Right lobe of liver (tissue), 6 donors: ENCODE data around the gene COPS7B. TPM values are rescaled to one million over a fixed set of nuclear protein-coding genes. Genes with fewer than 3 reads are reported as not detected.

Experiments
- ATAC-seq, 4 donors: fragments of 200-7000 bp; cut with Tn5 transposase; one replicate each; pipeline ENCODE4 v1.9.1; 2020; ENCODE audit warnings: mild to moderate bottlenecking in 4 of 4, moderate library complexity in 4 of 4
- DNase-seq, 3 donors: peaks; one replicate each; pipeline ENCODE4 v3.0.0-alpha.2; 2020
- H3K27ac ChIP-seq, 3 donors: fragments of 200-600 bp; one replicate each; pipeline ENCODE4 v1.8.0; 2022
- H3K27me3 ChIP-seq, 2 donors: fragments of 200-600 bp; one replicate each; pipeline ENCODE4 v1.8.0; 2022
- H3K36me3 ChIP-seq, 4 donors: fragments of 200-600 bp; sonication (generic) in 1 of 4; one replicate each; pipeline versions ENCODE4 v1.5.1 to v1.8.0; 2017 to 2022; ENCODE audit warnings: control low read depth in 1 of 4
- H3K4me1 ChIP-seq, 4 donors: fragments of 200-600 bp; sonication (generic) in 1 of 4; one replicate each; pipeline versions ENCODE4 v1.5.1 to v1.8.0; 2017 to 2022; ENCODE audit warnings: control low read depth in 1 of 4
- H3K4me3 ChIP-seq, 3 donors: fragments of 200-600 bp; one replicate each; pipeline ENCODE4 v1.8.0; 2022
- H3K9me3 ChIP-seq, 4 donors: fragments of 200-600 bp; sonication (generic) in 1 of 4; one replicate each; pipeline versions ENCODE4 v1.5.1 to v1.8.0; 2017 to 2022; ENCODE audit warnings: control low read depth in 1 of 4
- CTCF ChIP-seq, 4 donors: fragments of 200-600 bp in 3 of 4; fragments of 450-650 bp in 1 of 4; IDR thresholded peaks; one replicate each; pipeline versions ENCODE4 v1.5.1 to v1.8.0; 2016 to 2022; ENCODE audit warnings: antibody characterized with exemption in 4 of 4, mild to moderate bottlenecking in 2 of 4
- POLR2A ChIP-seq: fragments of 450-650 bp; IDR thresholded peaks from one replicate; pipeline ENCODE4 v1.6.1; 2017; ENCODE audit warnings: antibody characterized with exemption, mild to moderate bottlenecking
- WGBS: methylation state at CpG from one replicate; pipeline ENCODE4 v1.1.6; 2018; ENCODE audit warnings: low coverage, low lambda C conversion rate; ENCODE audit not compliant: insufficient coverage; ENCODE audit errors: missing lambda C conversion rate; 5-methylcytosine and 5-hydroxymethylcytosine counted together
- intact Hi-C, 2 donors: fragments of 100-400 bp; cut with DNase I; formaldehyde crosslinking; loops; one replicate each; pipeline versions ENCODE4 v1.11.2 to v1.14.1; 2022
- total RNA-seq, 6 experiments: library from RNA; depleted of rRNA in 2 of 6; stranded (reverse); fragments of >200 nt in 2 of 6; fragmentation: NEBNext Ultra II Directional in 3 of 6; extraction: Animal tissue kit (Norgen Biotek cat#: 25700) in 3 of 6; gene quantifications; one replicate each; pipeline versions ENCODE4 v1.1.0 to v1.2.4, GENCODE V29; 2016 to 2023
- donor health status: DM: no; HTN: yes; CAD: no.
- donor health status: DM: no; HTN: no; CAD: no.
- donor health status: DM: no; HTN: no; CAD: no.
- donor health status: DM: no; HTN: yes; CAD: no.
- donor health status: DM: no; HTN: yes; CAD: no.

The COPS7B gene
- total RNA-seq, 6 experiments from 2014 or later = 8.9 to 21.4 (median 12.7) TPM

GRCh38 chr2:231764760-231765159, 21.5 kb upstream of the COPS7B start:
- H3K27me3 ChIP-seq = no peaks in the 10 kb centered on the region
- no peak for DNase-seq
- H3K4me3 ChIP-seq = no peak overlapping the region
- H3K27ac ChIP-seq = no peak overlapping the region
- no peaks in the 10 kb centered on the region for H3K36me3 ChIP-seq
- WGBS = 93% methylated on average over 3 of the region's 4 CpGs
- no peaks in the 10 kb centered on the region for H3K9me3 ChIP-seq
- no peaks in the 10 kb centered on the region for H3K4me1 ChIP-seq
- intact Hi-C loops = no loop called here
- TF ChIP-seq CTCF (IDR thresholded peaks at IDR 0.05) (no peak), POLR2A (no peak)
- no peak for ATAC-seq

DNA sequence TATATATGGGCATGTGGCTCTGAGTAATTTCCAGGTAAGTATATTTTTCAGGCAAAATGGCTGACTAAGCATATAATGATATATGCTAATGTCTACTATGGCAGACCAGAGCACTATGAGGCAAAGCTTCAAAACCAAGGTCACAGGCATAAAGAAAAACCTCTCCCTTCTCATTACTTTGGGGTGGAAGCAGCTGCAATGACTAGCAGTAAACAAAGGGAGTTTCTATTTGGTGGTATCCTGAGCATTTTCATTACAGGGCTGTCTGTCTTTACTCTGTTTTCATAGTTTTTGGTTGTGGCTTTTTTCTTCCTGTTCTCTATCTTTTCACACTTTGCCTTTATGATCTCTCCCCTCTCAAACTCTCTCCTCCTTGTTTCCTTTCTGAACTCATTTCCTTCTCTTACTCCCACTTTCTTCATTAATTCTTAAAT, 20.7 kb upstream of the COPS7B start:
- no peak for ATAC-seq
- no peak for DNase-seq
- no peak for TF ChIP-seq POLR2A
- no peak for TF ChIP-seq CTCF (IDR thresholded peaks at IDR 0.05)
- Histone ChIP-seq H3K4me3 (no peak overlapping the region), H3K36me3 (no peaks in the 10 kb centered on the region), H3K9me3 (no peaks in the 10 kb centered on the region), H3K4me1 (no peaks in the 10 kb centered on the region), H3K27ac (no peak overlapping the region), H3K27me3 (no peaks in the 10 kb centered on the region)
- intact Hi-C loops = no loop called here

DNA sequence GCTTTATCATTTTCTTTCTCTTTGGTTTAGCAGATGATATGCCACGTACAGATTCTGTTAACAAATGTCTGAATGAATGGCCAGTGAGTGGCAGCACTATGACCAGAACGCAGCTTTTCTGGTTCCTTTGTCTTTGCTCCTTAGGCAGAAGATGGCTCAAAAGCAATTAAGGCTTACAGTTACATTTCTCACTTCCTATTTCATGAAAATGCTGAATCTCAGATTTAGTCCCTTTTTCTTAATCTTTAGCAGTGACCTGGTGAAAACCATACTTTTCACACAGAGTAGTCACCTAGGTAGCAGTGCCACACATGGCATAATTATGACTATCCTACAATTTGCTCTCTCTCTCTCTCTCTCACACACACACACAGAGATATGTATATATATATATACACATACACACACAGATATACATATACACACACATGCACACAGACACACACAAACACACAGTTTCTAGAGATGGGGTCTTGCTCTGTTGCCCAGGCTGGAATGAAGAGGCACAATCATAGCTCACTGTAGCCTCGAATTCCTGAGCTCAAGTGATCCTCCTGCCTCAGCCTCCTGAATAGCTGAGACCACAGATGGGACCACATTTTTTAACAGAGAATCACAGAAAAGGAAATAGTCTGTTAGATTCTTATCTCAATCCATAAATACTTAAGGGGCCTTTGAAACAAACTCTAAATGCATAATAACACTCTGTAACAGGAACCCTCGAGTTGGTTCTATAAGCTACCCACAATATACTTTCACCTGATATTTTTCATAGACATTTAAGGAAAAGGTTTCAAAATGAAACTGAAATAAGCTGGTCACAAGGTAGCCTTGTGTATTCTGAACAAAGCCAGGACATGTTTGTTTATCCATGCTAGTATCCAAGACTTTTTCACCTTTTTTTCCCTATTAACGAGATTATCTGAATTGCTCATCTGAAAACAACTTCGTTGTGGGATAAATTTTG, 16.8 kb upstream of the COPS7B start:
- DNase-seq (no peak), ATAC-seq (no peak)
- no peaks in the 10 kb centered on the region for H3K36me3 ChIP-seq
- no peak for TF ChIP-seq POLR2A
- no peak for TF ChIP-seq CTCF (IDR thresholded peaks at IDR 0.05)
- intact Hi-C loops = no loop called here
- H3K4me1 ChIP-seq = no peaks in the 10 kb centered on the region
- H3K27ac ChIP-seq = no peak overlapping the region
- H3K4me3 ChIP-seq = no peak overlapping the region
- no peaks in the 10 kb centered on the region for H3K27me3 ChIP-seq
- 67% methylated on average over 6 of the region's 6 CpGs for WGBS
- H3K9me3 ChIP-seq = no peaks in the 10 kb centered on the region

DNA sequence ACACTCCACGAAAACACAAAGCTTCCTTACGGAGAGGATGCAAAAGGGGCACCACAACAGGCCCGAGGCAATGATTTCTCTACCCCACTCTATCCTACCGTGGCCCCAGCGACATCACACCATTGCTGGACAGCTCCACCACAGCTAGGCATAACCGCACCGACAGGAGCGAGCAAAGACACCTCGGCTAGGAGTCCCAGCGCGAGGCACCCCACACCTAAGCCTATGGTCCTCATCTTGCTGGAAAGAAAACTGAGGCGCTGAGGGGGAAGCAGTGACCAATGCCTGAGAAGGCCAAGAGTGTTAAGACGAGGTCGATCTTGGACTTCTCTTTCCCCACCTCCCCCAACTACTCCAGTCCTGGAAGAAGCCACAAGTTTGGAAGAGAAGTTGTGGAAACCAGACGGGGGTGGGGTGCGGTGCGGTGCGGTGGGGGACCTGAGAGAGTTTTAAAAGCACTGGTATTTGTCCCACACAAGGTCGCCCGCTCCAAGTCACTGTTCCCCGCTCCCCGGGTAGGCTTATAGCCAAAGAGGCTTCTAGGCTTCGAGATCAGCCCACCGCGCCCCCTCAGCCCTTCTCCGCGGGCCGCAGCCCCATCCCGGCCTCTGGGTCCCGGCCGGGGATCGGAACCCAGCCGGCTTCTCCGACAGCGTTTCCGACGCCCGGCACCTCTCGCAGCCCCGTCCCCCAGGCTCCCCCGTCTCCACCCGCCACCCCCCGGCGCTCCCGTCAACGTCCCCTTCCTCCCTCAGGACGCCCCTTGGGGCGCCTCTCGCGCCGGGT, 5.9 kb upstream of the COPS7B start:
- peak in 1 of 3 donors; percentile 47 for DNase-seq
- intact Hi-C loops = loop anchor here in 1 of 2 donors (10.0 kb wide), 1 partner anchor 66 kb away; no protein-coding TSS in a partner anchor
- no peak for ATAC-seq
- Histone ChIP-seq H3K4me1 (peaks cover 0 to 13% (median 7%) of the 10 kb centered on the region in 4 donors), H3K36me3 (no peaks in the 10 kb centered on the region), H3K4me3 (peak overlapping the region; percentile 72 to 85 (median 81)), H3K9me3 (no peaks in the 10 kb centered on the region), H3K27ac (peak overlapping the region in 2 of 3 donors; percentile 71 to 90), H3K27me3 (no peaks in the 10 kb centered on the region)
- TF ChIP-seq POLR2A = no peak
- TF ChIP-seq CTCF (IDR thresholded peaks at IDR 0.05) = no peak
- 16% methylated on average over 26 of the region's 51 CpGs for WGBS
